ENCODE results near the gene AAR2.

DNA sequence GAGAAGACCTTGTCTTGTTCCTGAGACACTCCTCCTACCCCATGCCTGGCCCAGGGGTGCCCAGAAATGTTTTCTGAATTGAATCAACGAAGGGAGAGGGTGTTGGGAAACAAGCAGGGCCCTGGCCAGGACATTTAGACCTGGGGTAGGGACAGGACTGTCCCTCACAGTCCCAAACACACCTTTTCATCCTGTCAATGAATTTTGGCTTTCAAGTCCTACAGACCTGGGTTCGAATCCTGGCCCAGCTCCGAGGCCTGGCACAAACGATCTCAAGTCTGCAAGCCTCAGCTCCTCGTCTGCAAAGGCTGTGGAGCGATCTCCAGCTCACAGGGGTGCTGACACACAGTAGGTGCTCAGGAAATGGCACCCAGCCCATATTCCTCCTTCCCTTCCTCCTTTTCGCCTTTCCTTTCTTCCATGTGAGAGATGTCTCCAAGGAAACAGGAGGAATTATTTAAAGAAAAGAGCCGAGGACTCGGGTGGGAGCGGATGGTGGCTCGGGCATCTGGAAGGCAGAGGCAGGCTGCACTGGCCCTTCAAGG, 62.6 kb downstream of the AAR2 start:
- TF ChIP-seq POLR2A (IDR thresholded peaks at IDR 0.05; ENCODE audit: low read depth, low read length) = no peak
- TF ChIP-seq POLR2AphosphoS5 (IDR thresholded peaks at IDR 0.05; ENCODE audit: low read depth, low read length) = no peak

Data from GM12892 (cell line).